Measurements from ENCODE around the gene TNRC6B. TPM values are rescaled to one million over a fixed set of nuclear protein-coding genes. Genes with fewer than 3 reads are reported as not detected.
A peak's percentile ranks its signal among the peaks of the same experiment; 100 is the strongest.

The TNRC6B gene
- total and polyA plus RNA-seq, 5 donors from 2014 or later: 50.6 to 144 (median 72.6) TPM

DNA sequence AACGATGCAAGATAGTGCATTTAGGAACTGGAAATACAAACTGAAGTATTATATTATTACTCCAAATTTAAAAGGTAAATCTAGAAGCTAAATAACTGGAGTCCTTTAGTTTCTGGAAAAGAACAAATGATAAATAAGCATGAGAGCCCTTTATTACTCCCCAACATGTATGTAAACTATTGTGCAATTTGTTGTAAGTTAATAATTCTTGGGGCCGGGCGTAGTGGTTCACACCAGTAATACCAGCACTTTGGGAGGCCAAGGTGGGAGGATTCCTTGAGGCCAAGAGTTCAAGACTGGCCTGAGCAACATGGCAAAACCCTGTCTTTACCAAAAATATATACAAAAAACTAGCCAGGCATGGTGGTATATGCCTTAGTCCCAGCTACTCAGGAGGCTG is 203.7 kb downstream of the TNRC6B start:
- H3K9me3 Mint-ChIP-seq: peaks cover 0 to 3% (median 0%) of the 10 kb centered on the region in 7 donors
- no peak overlapping the region for H3K27ac Mint-ChIP-seq
- H3K4me3 Mint-ChIP-seq: no peak overlapping the region
- Histone ChIP-seq H3K27ac (ENCODE audit: insufficient read depth, low read length, poor library complexity, severe bottlenecking) (no peak overlapping the region), H3K4me1 (ENCODE audit: control insufficient read depth, insufficient read depth, low read length, poor library complexity, severe bottlenecking) (peaks cover 11% of the 10 kb centered on the region), H3K9me3 (ENCODE audit: control insufficient read depth in 2 of 2, low read length in 2 of 2) (no peaks in the 10 kb centered on the region), H3K36me3 (ENCODE audit: control insufficient read depth, insufficient read depth, low read length) (peaks cover 3% of the 10 kb centered on the region), H3K4me3 (ENCODE audit: low read depth, low read length) (no peak overlapping the region), H3K27me3 (ENCODE audit: control insufficient read depth, insufficient read depth, low read length) (no peaks in the 10 kb centered on the region)
- H3K36me3 Mint-ChIP-seq: peaks cover 8% of the 10 kb centered on the region
- H3K27me3 Mint-ChIP-seq: no peaks in the 10 kb centered on the region
- ATAC-seq (ENCODE audit: low read depth in 2 of 2) (no peak), DNase-seq (no peak)
- peaks cover 18 to 52% (median 34%) of the 10 kb centered on the region in 4 donors for H3K4me1 Mint-ChIP-seq

DNA sequence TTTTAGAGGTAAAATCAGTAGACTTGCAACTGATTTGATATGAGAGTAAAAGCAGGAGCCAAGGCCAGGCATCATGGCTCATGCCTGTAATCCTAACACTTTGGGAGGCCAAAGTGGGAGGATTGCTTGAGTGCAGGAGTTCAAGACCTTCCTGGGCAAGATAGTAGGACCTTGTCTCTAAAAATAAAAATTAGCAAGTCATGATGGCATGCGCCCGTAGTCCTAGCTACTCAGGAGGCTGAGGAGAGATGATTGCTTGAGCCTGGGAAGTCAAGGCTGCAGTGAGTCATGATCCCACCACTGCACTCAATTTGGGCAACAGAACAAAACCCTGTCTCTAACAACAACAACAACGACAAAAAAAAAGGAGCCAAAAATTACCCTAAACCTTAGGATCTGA is 206.2 kb downstream of the TNRC6B start:
- Histone ChIP-seq H3K27ac (ENCODE audit: insufficient read depth, low read length, poor library complexity, severe bottlenecking) (no peak overlapping the region), H3K9me3 (ENCODE audit: control insufficient read depth in 2 of 2, low read length in 2 of 2) (no peaks in the 10 kb centered on the region), H3K4me1 (ENCODE audit: control insufficient read depth, insufficient read depth, low read length, poor library complexity, severe bottlenecking) (peaks cover 11% of the 10 kb centered on the region), H3K4me3 (ENCODE audit: low read depth, low read length) (no peak overlapping the region), H3K36me3 (ENCODE audit: control insufficient read depth, insufficient read depth, low read length) (peaks cover 6% of the 10 kb centered on the region), H3K27me3 (ENCODE audit: control insufficient read depth, insufficient read depth, low read length) (no peaks in the 10 kb centered on the region)
- H3K27me3 Mint-ChIP-seq: no peaks in the 10 kb centered on the region
- H3K4me1 Mint-ChIP-seq: peaks cover 21 to 64% (median 44%) of the 10 kb centered on the region in 4 donors
- peaks cover 14% of the 10 kb centered on the region for H3K36me3 Mint-ChIP-seq
- ATAC-seq (ENCODE audit: low read depth in 2 of 2) (no peak), DNase-seq (no peak)
- H3K4me3 Mint-ChIP-seq: peak overlapping the region in 2 of 4 donors; percentile 6 to 22
- H3K27ac Mint-ChIP-seq: peak overlapping the region; percentile 55 to 79 (median 73)
- peaks cover 0 to 3% (median 0%) of the 10 kb centered on the region in 7 donors for H3K9me3 Mint-ChIP-seq

- H3K9me3 Mint-ChIP-seq: peaks cover 0 to 3% (median 0%) of the 10 kb centered on the region in 7 donors
Observed at GRCh38 chr22:40385036-40385782, 207.5 kb downstream of the TNRC6B start.

More at GRCh38 chr22:40385036-40385782, 207.5 kb downstream of the TNRC6B start:
- Mint-ChIP-seq H3K4me1 (peaks cover 21 to 54% (median 39%) of the 10 kb centered on the region in 4 donors), H3K4me3 (peak overlapping the region; percentile 69 to 88 (median 81)), H3K27me3 (no peaks in the 10 kb centered on the region), H3K36me3 (peaks cover 14% of the 10 kb centered on the region), H3K27ac (peak overlapping the region; percentile 92 to 98 (median 97))
- DNase-seq: peak in 2 of 3 donors; percentile 53 to 74
- Histone ChIP-seq H3K27me3 (ENCODE audit: control insufficient read depth, insufficient read depth, low read length) (no peaks in the 10 kb centered on the region), H3K36me3 (ENCODE audit: control insufficient read depth, insufficient read depth, low read length) (peaks cover 6% of the 10 kb centered on the region), H3K27ac (ENCODE audit: insufficient read depth, low read length, poor library complexity, severe bottlenecking) (peak overlapping the region; percentile 62), H3K4me1 (ENCODE audit: control insufficient read depth, insufficient read depth, low read length, poor library complexity, severe bottlenecking) (peaks cover 11% of the 10 kb centered on the region), H3K9me3 (ENCODE audit: control insufficient read depth in 2 of 2, low read length in 2 of 2) (no peaks in the 10 kb centered on the region), H3K4me3 (ENCODE audit: low read depth, low read length) (peak overlapping the region; percentile 79)
- peak; percentile 84 to 89 for ATAC-seq (ENCODE audit: low read depth in 2 of 2)

Other genes starting within 250 kb of the TNRC6B start
- gene TMA7B, start 217.5 kb upstream of the TNRC6B start, total RNA-seq: 13.0 TPM
- 1 to 10 TPM in 3 of 4 donors, under 1 TPM in 1; 0.91 to 1.8 (median 1.5) TPM for gene TMA7B, start 217.5 kb upstream of the TNRC6B start, polyA plus RNA-seq
- gene FAM83F, start 183.0 kb upstream of the TNRC6B start, total RNA-seq: 3.2 TPM
- under 1 TPM in 3 of 4 donors, not detected in 1; 0.01 to 0.05 (median 0.03) TPM for gene FAM83F, start 183.0 kb upstream of the TNRC6B start, polyA plus RNA-seq
- 66.5 TPM for gene ADSL, start 168.6 kb downstream of the TNRC6B start, total RNA-seq
- 100 to 1,000 TPM; 122 to 134 (median 130) TPM for gene ADSL, start 168.6 kb downstream of the TNRC6B start, polyA plus RNA-seq
- 83.3 TPM for gene SGSM3, start 192.7 kb downstream of the TNRC6B start, total RNA-seq
- 10 to 100 TPM; 26.8 to 35.6 (median 31.1) TPM for gene SGSM3, start 192.7 kb downstream of the TNRC6B start, polyA plus RNA-seq

Data from CD4-positive, CD25-positive, alpha-beta regulatory T cell (primary cell).